A549 (cell line): ENCODE results near the gene SLCO2B1. TPM values are rescaled to one million over a fixed set of nuclear protein-coding genes. Genes with fewer than 3 reads are reported as not detected.

ENCODE experiments used
- ATAC-seq, 2 experiments: fragments of 200-7000 bp in 1 of 2; fragments of >200 bp in 1 of 2; cut with Nextera tagmentation in 1 of 2; cut with Tn5 transposase in 1 of 2; 3 replicates each; pipeline versions ENCODE4 v1.8.0 to v1.9.1; 2018 to 2020; ENCODE audit warnings: mild to moderate bottlenecking in 1 of 2, moderate library complexity in 1 of 2
- CTCF ChIA-PET: fragments of 300-600 bp; sonication (Branson Sonifier 250); formaldehyde crosslinking; extraction: SDS; loops from one replicate; lab custom pipeline; 2021; ENCODE audit warnings: antibody characterized with exemption, inconsistent platforms; lab: Yijun Ruan, JAX
- POLR2A ChIA-PET: fragments of 350-600 bp; formaldehyde crosslinking; extraction: SDS; loops from one replicate; lab custom pipeline; 2021; ENCODE audit warnings: antibody characterized with exemption, inconsistent platforms; lab: Yijun Ruan, JAX
- DNase-seq, 2 experiments: peaks; one replicate each; pipeline versions ENCODE4 v3.0.0 to v3.0.0-alpha.2; 2011 to 2016; ENCODE audit warnings: low read depth in 1 of 2, low spot score in 1 of 2
- FAIRE-seq: peaks from 2 replicates; lab custom pipeline; 2011; peaks lifted over from hg19 to GRCh38; lab: Jason Lieb, UNC
- H3K27ac ChIP-seq, 2 experiments: fragments of >200 bp; sonication (Bioruptor Twin); formaldehyde crosslinking; 3 replicates each; pipeline ENCODE4 v1.5.1; 2016 to 2017
- H3K4me1 ChIP-seq: fragments of >200 bp; sonication (Bioruptor Twin); formaldehyde crosslinking; 3 replicates; pipeline ENCODE4 v1.6.1; 2016
- H3K4me2 ChIP-seq: fragments of >200 bp; sonication (Bioruptor Twin); formaldehyde crosslinking; 3 replicates; pipeline ENCODE4 v1.6.1; 2016
- H3K4me3 ChIP-seq: fragments of >200 bp; sonication (Bioruptor Twin); formaldehyde crosslinking; 3 replicates; pipeline ENCODE4 v1.5.1; 2016
- H3K9me3 ChIP-seq: fragments of >200 bp; sonication (Bioruptor Twin); formaldehyde crosslinking; 3 replicates; pipeline ENCODE4 v1.6.1; 2016
- BCL3 ChIP-seq: fragments of >200 bp; sonication (Bioruptor Twin); formaldehyde crosslinking; IDR thresholded peaks from 3 replicates; pipeline ENCODE4 v1.6.1; 2016
- BHLHE40 ChIP-seq: IDR thresholded peaks from 2 replicates; pipeline ENCODE4 v1.6.1; 2012; ENCODE audit warnings: low read depth, low read length, inconsistent platforms
- CBX8 ChIP-seq: fragments of 200-600 bp; sonication (generic); IDR thresholded peaks from 2 replicates; pipeline ENCODE4 v1.6.1; 2016
- CEBPB ChIP-seq, 2 experiments: fragments of >200 bp in 1 of 2; sonication (Bioruptor Twin) in 1 of 2; formaldehyde crosslinking in 1 of 2; IDR thresholded peaks; 2 replicates each; pipeline ENCODE4 v1.6.1; 2012 to 2016
- CHD2 ChIP-seq: fragments of 150-350 bp; IDR thresholded peaks from 2 replicates; pipeline ENCODE4 v1.6.1; 2014; ENCODE audit warnings: low read length; ENCODE audit not compliant: partially characterized antibody
- EHMT2 ChIP-seq: fragments of 200-600 bp; sonication (generic); IDR thresholded peaks from 2 replicates; pipeline ENCODE4 v1.6.1; 2016; ENCODE audit warnings: antibody characterized with exemption, low read depth, mild to moderate bottlenecking, moderate library complexity
- EP300 ChIP-seq, 2 experiments: fragments of >200 bp; sonication (Bioruptor Twin); formaldehyde crosslinking; IDR thresholded peaks; 2 replicates in 1 of 2; 3 replicates in 1 of 2; pipeline ENCODE4 v1.6.1; 2016 to 2017
- FOSB ChIP-seq: fragments of 250-450 bp; sonication (Bioruptor Pico); IDR thresholded peaks from 2 replicates; pipeline ENCODE4 v1.5.0; 2020; ENCODE audit warnings: mild to moderate bottlenecking, moderate library complexity
- GATA3 ChIP-seq: IDR thresholded peaks from 2 replicates; pipeline ENCODE4 v1.6.1; 2012; ENCODE audit warnings: borderline replicate concordance
- HEYL ChIP-seq: fragments of 250-450 bp; sonication (Bioruptor Pico); IDR thresholded peaks from 2 replicates; pipeline ENCODE4 v1.8.0; 2021; ENCODE audit warnings: mild to moderate bottlenecking, moderate library complexity
- HOXA7 ChIP-seq: fragments of 250-450 bp; sonication (Bioruptor Pico); IDR thresholded peaks from 2 replicates; pipeline ENCODE4 v1.5.0; 2020; ENCODE audit warnings: mild to moderate bottlenecking, moderate library complexity
- HOXB13 ChIP-seq: fragments of 250-450 bp; sonication (Bioruptor Pico); IDR thresholded peaks from 2 replicates; pipeline ENCODE4 v1.5.0; 2020; ENCODE audit warnings: low read depth, mild to moderate bottlenecking, moderate library complexity
- HOXB5 ChIP-seq: fragments of 250-450 bp; sonication (Bioruptor Pico); IDR thresholded peaks from 2 replicates; pipeline ENCODE4 v1.5.0; 2020; ENCODE audit warnings: mild to moderate bottlenecking, moderate library complexity
- JUN ChIP-seq, 2 experiments: fragments of >200 bp; sonication (Bioruptor Twin); formaldehyde crosslinking; IDR thresholded peaks; 2 replicates in 1 of 2; 3 replicates in 1 of 2; pipeline ENCODE4 v1.6.1; 2016 to 2017
- MAZ ChIP-seq: fragments of 150-350 bp; IDR thresholded peaks from 2 replicates; pipeline ENCODE4 v1.6.1; 2014; ENCODE audit warnings: antibody characterized with exemption, low read depth, low read length, borderline replicate concordance
- NFE2L2 ChIP-seq: fragments of 150-350 bp; conservative IDR thresholded peaks from 2 replicates; pipeline ENCODE4 v1.6.1; 2014; ENCODE audit warnings: low read length
- NR3C1 ChIP-seq: fragments of >200 bp; sonication (Bioruptor Twin); formaldehyde crosslinking; IDR thresholded peaks from 3 replicates; pipeline ENCODE4 v1.6.1; 2017
- POLR2A ChIP-seq: IDR thresholded peaks from 2 replicates; pipeline ENCODE4 v1.6.1; 2012; ENCODE audit warnings: mild to moderate bottlenecking, low read length
- POLR2AphosphoS2 ChIP-seq: conservative IDR thresholded peaks from 2 replicates; pipeline ENCODE4 v1.6.1; 2012; ENCODE audit warnings: low read length, improper control_type of control experiment, inconsistent platforms
- RAD21 ChIP-seq, 2 experiments: fragments of >200 bp in 1 of 2; sonication (Bioruptor Twin) in 1 of 2; formaldehyde crosslinking in 1 of 2; IDR thresholded peaks in 1 of 2; conservative IDR thresholded peaks in 1 of 2; 2 replicates in 1 of 2; 3 replicates in 1 of 2; pipeline ENCODE4 v1.6.1; 2012 to 2018; ENCODE audit warnings: inconsistent platforms in 1 of 2
- RARB ChIP-seq: fragments of 250-450 bp; sonication (Bioruptor Pico); IDR thresholded peaks from 2 replicates; pipeline ENCODE4 v1.8.0; 2021; ENCODE audit warnings: mild to moderate bottlenecking, moderate library complexity
- SMC3 ChIP-seq: fragments of >200 bp; sonication (Bioruptor Twin); formaldehyde crosslinking; IDR thresholded peaks from 3 replicates; pipeline ENCODE4 v1.6.1; 2018; ENCODE audit warnings: inconsistent platforms
- SREBF2 ChIP-seq: fragments of 450-650 bp; IDR thresholded peaks from 2 replicates; pipeline ENCODE4 v1.6.1; 2014; ENCODE audit warnings: mild to moderate bottlenecking, moderate library complexity
- ZC3H11A ChIP-seq: fragments of 450-650 bp; IDR thresholded peaks from 2 replicates; pipeline ENCODE4 v1.6.1; 2014; ENCODE audit warnings: antibody characterized with exemption, mild to moderate bottlenecking
- ZSCAN20 ChIP-seq: fragments of 250-450 bp; sonication (Bioruptor Pico); IDR thresholded peaks from 2 replicates; pipeline ENCODE4 v1.8.0; 2022; ENCODE audit warnings: mild to moderate bottlenecking, moderate library complexity
- WGBS: methylation state at CpG from one replicate; pipeline ENCODE4 v1.1.6; 2017; ENCODE audit errors: missing lambda C conversion rate; 5-methylcytosine and 5-hydroxymethylcytosine counted together
- polyA plus RNA-seq, 4 experiments: library from polyadenylated mRNA; depleted of rRNA in 3 of 4; stranded (reverse); fragments of >200 nt; fragmentation: RNase III in 1 of 4; extraction: RNeasy Plus Mini Kit Qiagen cat#74134 plus additional on column Dnase treatment in 1 of 4; gene quantifications; 2 replicates in 3 of 4; 3 replicates in 1 of 4; pipeline ENCODE4 v1.2.3, GENCODE V29; 2011 to 2017
- TF ChIP-seq, protein P1 (sequence below): fragments of >200 bp; sonication (Bioruptor Twin); formaldehyde crosslinking; IDR thresholded peaks from 3 replicates; pipeline ENCODE4 v1.5.1; 2016
- TF ChIP-seq, protein P2 (sequence below): fragments of >200 bp; sonication (Bioruptor Twin); formaldehyde crosslinking; IDR thresholded peaks from 2 replicates; pipeline ENCODE4 v1.6.1; 2016
- TF ChIP-seq, protein P3 (sequence below): fragments of 150-350 bp; IDR thresholded peaks from 2 replicates; pipeline ENCODE4 v1.6.1; 2014; ENCODE audit warnings: low read depth, mild to moderate bottlenecking, low read length
- TF ChIP-seq, protein P4 (sequence below): IDR thresholded peaks from 2 replicates; pipeline ENCODE4 v1.6.1; 2012; ENCODE audit warnings: low read depth, borderline replicate concordance
- TF ChIP-seq, protein P5 (sequence below): fragments of 200-600 bp; sonication (generic); IDR thresholded peaks from 2 replicates; pipeline ENCODE4 v1.6.1; 2016; ENCODE audit warnings: antibody characterized with exemption, mild to moderate bottlenecking, moderate library complexity

SLCO2B1 gene
- polyA plus RNA-seq, 2 of the 4 experiments (the other 2 are of a cell fraction) = 4.9 to 5.2 TPM

DNA sequence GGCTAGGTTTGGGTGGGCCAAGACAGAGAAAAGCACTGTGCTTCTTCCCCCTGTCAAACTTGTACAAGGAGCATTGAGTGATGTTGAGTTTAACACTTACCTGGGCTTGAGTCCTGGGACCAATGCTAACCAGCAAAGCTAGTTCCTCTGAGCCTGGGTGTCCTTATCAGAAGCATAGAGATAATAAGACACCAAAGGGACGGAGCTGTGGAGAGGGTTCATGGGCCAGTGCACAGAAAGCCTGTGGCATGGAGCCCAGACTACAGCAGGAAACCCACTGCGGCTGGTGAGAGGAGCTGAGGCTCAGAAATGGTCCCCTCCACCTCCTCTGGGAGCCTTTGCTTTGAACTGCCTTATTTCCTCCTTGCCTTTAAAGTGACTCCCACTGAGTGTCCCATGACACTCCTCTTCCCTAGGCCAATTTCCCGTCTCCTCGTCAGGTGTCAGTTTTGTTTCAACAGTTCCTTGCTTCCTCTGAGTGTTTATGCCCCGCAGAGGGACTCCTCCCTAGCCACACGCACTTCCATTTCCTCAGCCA, 9.4 kb downstream of the SLCO2B1 start:
- ChIA-PET POLR2A (no interaction called here), CTCF (interaction anchor here (1.7 to 12.6 kb wide), 2 partner anchors 18 to 137 kb away, joined by 5 to 162 read pairs; no protein-coding TSS in a partner anchor)
- ATAC-seq (no peak), FAIRE-seq (no peak), DNase-seq (no peak)
- H3K27ac ChIP-seq = peak overlapping the region; percentile 1 to 31; a peak in 1 of 6 replicates
- no peaks in the 10 kb centered on the region; the same call in 2 of the 3 replicates for H3K9me3 ChIP-seq
- TF ChIP-seq, protein P1, sequence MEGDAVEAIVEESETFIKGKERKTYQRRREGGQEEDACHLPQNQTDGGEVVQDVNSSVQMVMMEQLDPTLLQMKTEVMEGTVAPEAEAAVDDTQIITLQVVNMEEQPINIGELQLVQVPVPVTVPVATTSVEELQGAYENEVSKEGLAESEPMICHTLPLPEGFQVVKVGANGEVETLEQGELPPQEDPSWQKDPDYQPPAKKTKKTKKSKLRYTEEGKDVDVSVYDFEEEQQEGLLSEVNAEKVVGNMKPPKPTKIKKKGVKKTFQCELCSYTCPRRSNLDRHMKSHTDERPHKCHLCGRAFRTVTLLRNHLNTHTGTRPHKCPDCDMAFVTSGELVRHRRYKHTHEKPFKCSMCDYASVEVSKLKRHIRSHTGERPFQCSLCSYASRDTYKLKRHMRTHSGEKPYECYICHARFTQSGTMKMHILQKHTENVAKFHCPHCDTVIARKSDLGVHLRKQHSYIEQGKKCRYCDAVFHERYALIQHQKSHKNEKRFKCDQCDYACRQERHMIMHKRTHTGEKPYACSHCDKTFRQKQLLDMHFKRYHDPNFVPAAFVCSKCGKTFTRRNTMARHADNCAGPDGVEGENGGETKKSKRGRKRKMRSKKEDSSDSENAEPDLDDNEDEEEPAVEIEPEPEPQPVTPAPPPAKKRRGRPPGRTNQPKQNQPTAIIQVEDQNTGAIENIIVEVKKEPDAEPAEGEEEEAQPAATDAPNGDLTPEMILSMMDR = no peak
- TF ChIP-seq, protein P2, sequence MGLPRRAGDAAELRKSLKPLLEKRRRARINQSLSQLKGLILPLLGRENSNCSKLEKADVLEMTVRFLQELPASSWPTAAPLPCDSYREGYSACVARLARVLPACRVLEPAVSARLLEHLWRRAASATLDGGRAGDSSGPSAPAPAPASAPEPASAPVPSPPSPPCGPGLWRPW = no peak
- TF ChIP-seq HOXB5 (CRISPR knock-in tag) = no peak
- TF ChIP-seq BCL3 = no peak
- TF ChIP-seq FOSB (CRISPR knock-in tag) = no peak
- no peak for TF ChIP-seq RAD21 (conservative IDR thresholded peaks at IDR 0.05 in 1 of 2, IDR thresholded peaks at IDR 0.05 in 1 of 2)
- no peak for TF ChIP-seq ZSCAN20
- TF ChIP-seq CHD2 = no peak
- no peak for TF ChIP-seq CEBPB (IDR thresholded peaks at IDR 0.05)
- TF ChIP-seq POLR2AphosphoS2 = no peak
- no peak for TF ChIP-seq HEYL (CRISPR knock-in tag)
- no peak for TF ChIP-seq NR3C1
- TF ChIP-seq MAZ = no peak
- TF ChIP-seq ZC3H11A = no peak
- no peak for TF ChIP-seq CBX8
- TF ChIP-seq POLR2A = no peak
- TF ChIP-seq, protein P3, sequence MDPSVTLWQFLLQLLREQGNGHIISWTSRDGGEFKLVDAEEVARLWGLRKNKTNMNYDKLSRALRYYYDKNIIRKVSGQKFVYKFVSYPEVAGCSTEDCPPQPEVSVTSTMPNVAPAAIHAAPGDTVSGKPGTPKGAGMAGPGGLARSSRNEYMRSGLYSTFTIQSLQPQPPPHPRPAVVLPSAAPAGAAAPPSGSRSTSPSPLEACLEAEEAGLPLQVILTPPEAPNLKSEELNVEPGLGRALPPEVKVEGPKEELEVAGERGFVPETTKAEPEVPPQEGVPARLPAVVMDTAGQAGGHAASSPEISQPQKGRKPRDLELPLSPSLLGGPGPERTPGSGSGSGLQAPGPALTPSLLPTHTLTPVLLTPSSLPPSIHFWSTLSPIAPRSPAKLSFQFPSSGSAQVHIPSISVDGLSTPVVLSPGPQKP = no peak
- TF ChIP-seq SREBF2 = no peak
- no peak overlapping the region for H3K4me3 ChIP-seq
- 75% methylated on average over 6 of the region's 6 CpGs for WGBS
- peaks cover 24% of the 10 kb centered on the region for H3K4me1 ChIP-seq
- no peak overlapping the region for H3K4me2 ChIP-seq

- FAIRE-seq (no peak), ATAC-seq (no peak), DNase-seq (no peak)
- 94% methylated on average over 1 of the region's 1 CpG for WGBS
- ChIA-PET POLR2A (no interaction called here), CTCF (interaction anchor here (1.7 to 12.6 kb wide), 2 partner anchors 18 to 138 kb away, joined by 5 to 162 read pairs; no protein-coding TSS in a partner anchor)
- Histone ChIP-seq H3K9me3 (no peaks in the 10 kb centered on the region; the same call in 2 of the 3 replicates), H3K4me2 (no peak overlapping the region), H3K4me3 (no peak overlapping the region), H3K27ac (no peak overlapping the region), H3K4me1 (peaks cover 18% of the 10 kb centered on the region)
- TF ChIP-seq, protein P2 = no peak
- TF ChIP-seq SMC3 = no peak
- no peak for TF ChIP-seq HOXB13 (CRISPR knock-in tag)
- TF ChIP-seq GATA3 = no peak
- no peak for TF ChIP-seq SREBF2
- no peak for TF ChIP-seq RAD21 (conservative IDR thresholded peaks at IDR 0.05 in 1 of 2, IDR thresholded peaks at IDR 0.05 in 1 of 2)
- TF ChIP-seq, protein P4, sequence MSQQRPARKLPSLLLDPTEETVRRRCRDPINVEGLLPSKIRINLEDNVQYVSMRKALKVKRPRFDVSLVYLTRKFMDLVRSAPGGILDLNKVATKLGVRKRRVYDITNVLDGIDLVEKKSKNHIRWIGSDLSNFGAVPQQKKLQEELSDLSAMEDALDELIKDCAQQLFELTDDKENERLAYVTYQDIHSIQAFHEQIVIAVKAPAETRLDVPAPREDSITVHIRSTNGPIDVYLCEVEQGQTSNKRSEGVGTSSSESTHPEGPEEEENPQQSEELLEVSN = no peak
- no peak for TF ChIP-seq EHMT2
- TF ChIP-seq ZC3H11A = no peak
- TF ChIP-seq, protein P5, sequence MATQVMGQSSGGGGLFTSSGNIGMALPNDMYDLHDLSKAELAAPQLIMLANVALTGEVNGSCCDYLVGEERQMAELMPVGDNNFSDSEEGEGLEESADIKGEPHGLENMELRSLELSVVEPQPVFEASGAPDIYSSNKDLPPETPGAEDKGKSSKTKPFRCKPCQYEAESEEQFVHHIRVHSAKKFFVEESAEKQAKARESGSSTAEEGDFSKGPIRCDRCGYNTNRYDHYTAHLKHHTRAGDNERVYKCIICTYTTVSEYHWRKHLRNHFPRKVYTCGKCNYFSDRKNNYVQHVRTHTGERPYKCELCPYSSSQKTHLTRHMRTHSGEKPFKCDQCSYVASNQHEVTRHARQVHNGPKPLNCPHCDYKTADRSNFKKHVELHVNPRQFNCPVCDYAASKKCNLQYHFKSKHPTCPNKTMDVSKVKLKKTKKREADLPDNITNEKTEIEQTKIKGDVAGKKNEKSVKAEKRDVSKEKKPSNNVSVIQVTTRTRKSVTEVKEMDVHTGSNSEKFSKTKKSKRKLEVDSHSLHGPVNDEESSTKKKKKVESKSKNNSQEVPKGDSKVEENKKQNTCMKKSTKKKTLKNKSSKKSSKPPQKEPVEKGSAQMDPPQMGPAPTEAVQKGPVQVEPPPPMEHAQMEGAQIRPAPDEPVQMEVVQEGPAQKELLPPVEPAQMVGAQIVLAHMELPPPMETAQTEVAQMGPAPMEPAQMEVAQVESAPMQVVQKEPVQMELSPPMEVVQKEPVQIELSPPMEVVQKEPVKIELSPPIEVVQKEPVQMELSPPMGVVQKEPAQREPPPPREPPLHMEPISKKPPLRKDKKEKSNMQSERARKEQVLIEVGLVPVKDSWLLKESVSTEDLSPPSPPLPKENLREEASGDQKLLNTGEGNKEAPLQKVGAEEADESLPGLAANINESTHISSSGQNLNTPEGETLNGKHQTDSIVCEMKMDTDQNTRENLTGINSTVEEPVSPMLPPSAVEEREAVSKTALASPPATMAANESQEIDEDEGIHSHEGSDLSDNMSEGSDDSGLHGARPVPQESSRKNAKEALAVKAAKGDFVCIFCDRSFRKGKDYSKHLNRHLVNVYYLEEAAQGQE = no peak
- no peak for TF ChIP-seq BHLHE40
- no peak for TF ChIP-seq RARB (CRISPR knock-in tag)
- no peak for TF ChIP-seq EP300 (IDR thresholded peaks at IDR 0.05)
- TF ChIP-seq HOXA7 (CRISPR knock-in tag) = no peak
- TF ChIP-seq JUN (IDR thresholded peaks at IDR 0.05) = no peak
- TF ChIP-seq NFE2L2 = no peak
These were observed 10.0 kb downstream of the SLCO2B1 start for GRCh38 chr11:75160880-75161279.
